AG10803 (cell line): ENCODE results near the gene ETV6.

ENCODE experiments used
- DNase-seq: peaks from one replicate; pipeline ENCODE4 v3.0.0; 2010; ENCODE audit warnings: low read depth
- H3K4me3 ChIP-seq: 2 replicates; pipeline ENCODE4 v1.5.1; 2011; ENCODE audit warnings: mild to moderate bottlenecking, low read length, control low read depth
- CTCF ChIP-seq: conservative IDR thresholded peaks from 2 replicates; pipeline ENCODE4 v1.5.1; 2011; ENCODE audit warnings: mild to moderate bottlenecking, low read length, control low read depth, inconsistent platforms

ETV6 gene

DNA sequence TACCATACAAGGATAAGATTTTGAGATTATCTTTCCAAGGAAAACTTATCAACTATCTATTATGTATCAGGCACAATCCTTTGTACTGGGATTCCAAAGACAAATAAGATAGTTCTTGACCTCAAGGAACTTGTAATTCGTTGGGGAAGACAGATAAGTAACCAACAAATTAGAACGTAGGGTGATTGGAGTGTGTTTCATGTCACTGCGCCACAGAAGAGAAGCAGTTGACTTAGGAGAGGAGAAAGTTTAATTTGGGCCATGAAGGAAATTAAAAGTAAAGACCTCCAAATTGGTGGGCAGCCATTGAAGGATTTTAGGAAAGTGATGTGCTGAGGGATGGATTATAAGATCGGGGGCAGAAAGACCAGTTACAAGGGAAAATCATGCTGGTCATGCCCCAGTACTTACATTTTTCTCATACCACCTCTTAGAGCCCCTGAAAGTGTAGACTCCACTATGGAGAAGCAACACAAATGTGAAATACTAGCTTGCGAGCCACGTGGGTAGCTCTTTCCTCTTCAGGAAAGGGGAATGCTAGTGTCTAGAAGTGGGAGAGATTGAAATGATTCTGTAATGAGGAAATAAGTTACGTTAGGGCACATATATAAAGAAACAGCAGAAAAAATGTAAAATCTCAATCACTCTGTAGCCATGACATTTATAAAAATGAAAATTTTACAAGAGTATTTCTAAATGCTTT lies 148.7 kb downstream of the ETV6 start:
- H3K4me3 ChIP-seq, result no peak overlapping the region
- TF ChIP-seq CTCF, result no peak
- DNase-seq, result no peak

DNA sequence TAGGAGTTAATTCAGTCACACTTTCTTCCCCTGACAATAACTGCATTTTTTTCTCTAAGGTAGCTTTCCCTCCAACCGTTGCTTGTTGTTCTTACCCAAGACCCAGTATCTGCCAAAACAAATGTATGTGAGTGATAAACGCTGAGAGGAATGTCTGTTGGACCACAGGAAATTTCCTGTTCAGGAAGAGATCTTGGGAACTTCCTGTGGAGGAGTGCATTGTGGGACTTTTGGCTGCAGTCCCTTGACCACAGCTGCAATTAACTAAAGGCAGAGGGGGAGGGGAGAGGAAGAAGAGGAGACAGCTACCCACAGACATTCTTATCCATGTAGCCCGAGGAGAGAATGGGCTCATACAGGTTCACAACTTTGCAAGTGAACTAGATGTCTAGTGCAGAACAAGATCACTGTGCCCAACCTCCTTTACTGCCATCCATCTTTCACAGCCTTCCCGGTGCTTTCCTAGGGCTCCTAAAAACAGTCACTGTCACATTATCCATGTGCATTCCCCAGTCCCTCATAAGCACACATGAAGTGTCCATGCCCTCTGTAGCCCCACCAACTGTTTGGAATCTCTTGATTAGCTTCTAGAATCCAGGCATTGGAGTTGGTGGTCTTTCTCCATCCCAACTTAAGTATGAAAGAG lies 149.5 kb downstream of the ETV6 start:
- TF ChIP-seq CTCF, result no peak
- H3K4me3 ChIP-seq, result no peak overlapping the region
- DNase-seq, result peak; percentile 94

GRCh38 chr12:11799502-11799873 lies 150.0 kb downstream of the ETV6 start:
- no peak for TF ChIP-seq CTCF
- H3K4me3 ChIP-seq, result no peak overlapping the region
- no peak for DNase-seq

DNA sequence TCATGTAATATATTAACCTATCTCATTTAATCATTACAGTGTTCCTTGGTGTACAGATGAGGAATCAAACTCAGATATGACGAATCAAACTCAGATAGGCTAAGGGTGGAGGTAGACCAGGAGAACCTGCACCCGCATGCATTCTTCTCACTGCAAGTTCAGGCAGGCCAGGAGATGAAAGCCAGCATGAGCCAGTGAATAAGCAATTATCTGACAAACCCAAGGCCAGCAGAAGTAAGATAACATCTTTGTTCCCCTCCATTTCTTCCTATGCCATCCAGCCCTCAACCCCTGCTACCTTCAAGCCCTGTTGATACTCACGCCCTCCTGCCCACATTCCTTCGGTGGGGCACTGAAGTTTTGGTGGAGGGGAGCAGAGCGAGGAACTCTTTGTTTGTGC lies 152.2 kb downstream of the ETV6 start:
- no peak overlapping the region for H3K4me3 ChIP-seq
- no peak for DNase-seq
- TF ChIP-seq CTCF, result no peak

DNA sequence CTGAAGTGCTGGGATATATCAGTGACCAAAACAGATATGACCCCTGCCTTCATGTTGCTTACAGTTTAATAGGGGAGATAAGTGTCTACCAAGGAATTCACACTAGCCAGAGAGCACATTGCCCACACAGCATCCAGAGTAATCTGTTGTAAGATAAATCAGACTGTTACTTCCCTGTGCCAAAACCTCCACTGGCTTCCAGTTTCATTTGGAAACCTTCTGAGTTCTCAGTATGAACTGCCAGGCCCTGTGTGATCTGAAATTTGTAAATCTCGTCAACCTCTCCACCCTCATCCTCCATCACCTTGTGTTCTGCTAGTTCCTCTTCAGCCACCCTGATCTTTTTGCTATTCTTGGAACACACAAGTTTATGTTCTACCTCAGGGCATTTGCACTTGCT lies 154.7 kb downstream of the ETV6 start:
- no peak overlapping the region for H3K4me3 ChIP-seq
- no peak for DNase-seq
- TF ChIP-seq CTCF, result no peak

DNA sequence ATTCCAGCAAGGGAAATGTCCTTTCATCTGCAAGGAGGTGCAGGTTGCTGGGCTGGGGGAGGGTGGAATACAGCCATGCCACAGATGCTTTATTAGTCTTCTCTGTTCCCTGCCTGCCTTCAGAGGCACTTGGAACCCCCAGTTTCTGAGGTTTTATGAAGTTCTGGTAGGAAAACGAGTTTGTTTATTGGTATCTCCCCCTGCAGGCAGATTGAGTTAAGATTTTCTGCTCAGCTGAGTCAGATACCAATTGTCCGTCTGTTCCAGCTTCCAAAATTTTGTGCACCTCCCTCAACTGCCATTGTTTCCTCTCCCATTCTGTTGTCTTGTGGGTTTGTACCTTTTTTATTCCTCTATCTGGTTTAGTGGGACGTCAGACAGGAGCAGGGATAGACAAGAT lies 155.6 kb downstream of the ETV6 start:
- no peak for DNase-seq
- peak; percentile 18; the same call in 1 of the 2 replicates for TF ChIP-seq CTCF
- no peak overlapping the region for H3K4me3 ChIP-seq

DNA sequence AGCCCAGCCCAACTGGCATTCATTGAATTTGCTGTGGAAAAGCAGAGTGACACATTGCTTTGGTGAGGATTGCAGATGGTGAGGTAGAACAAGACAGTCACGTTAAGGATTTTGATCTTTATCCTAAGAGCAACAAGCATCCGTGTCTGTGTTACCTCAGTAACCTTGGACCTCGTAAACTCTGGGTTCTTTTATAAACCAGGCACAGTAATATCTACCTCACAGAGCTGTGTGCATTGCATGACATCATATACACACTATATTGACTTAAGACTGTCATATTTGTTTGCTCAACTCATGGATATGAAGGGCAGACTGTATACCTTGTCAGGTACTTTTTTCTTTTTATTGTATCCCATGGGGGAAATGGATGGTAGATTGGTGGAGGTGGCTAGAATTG lies 156.2 kb downstream of the ETV6 start:
- DNase-seq, result no peak
- TF ChIP-seq CTCF, result no peak
- H3K4me3 ChIP-seq, result no peak overlapping the region
